SJSA1 (cell line): ENCODE data around the gene ATG13. TPM values are rescaled to one million over a fixed set of nuclear protein-coding genes. Genes with fewer than 3 reads are reported as not detected.

Experiments
- DNase-seq, 2 experiments: peaks; one replicate each; pipeline ENCODE4 v3.0.0-alpha.2; 2015 to 2020; ENCODE audit warnings: low spot score in 2 of 2, low read depth in 1 of 2
- H3K27ac ChIP-seq: fragments of 250-450 bp; sonication (Bioruptor Pico); 2 replicates; pipeline ENCODE4 v1.5.1; 2020; ENCODE audit warnings: mild to moderate bottlenecking, moderate library complexity
- H3K27me3 ChIP-seq: fragments of 250-450 bp; sonication (Bioruptor Pico); replicated peaks from 2 replicates; pipeline ENCODE4 v1.5.1; 2020; ENCODE audit warnings: mild to moderate bottlenecking, moderate library complexity
- H3K36me3 ChIP-seq: fragments of 250-450 bp; sonication (Bioruptor Pico); 2 replicates; pipeline ENCODE4 v1.5.1; 2020; ENCODE audit warnings: mild to moderate bottlenecking
- H3K4me1 ChIP-seq: fragments of 250-450 bp; sonication (Bioruptor Pico); replicated peaks from 2 replicates; pipeline ENCODE4 v1.6.1; 2021; ENCODE audit warnings: mild to moderate bottlenecking
- H3K4me3 ChIP-seq: fragments of 250-450 bp; sonication (Bioruptor Pico); 2 replicates; pipeline ENCODE4 v1.5.1; 2020; ENCODE audit warnings: mild to moderate bottlenecking
- H3K9me3 ChIP-seq: fragments of 250-450 bp; sonication (Bioruptor Pico); replicated peaks from 2 replicates; pipeline ENCODE4 v1.5.1; 2020; ENCODE audit warnings: mild to moderate bottlenecking
- total RNA-seq: library from RNA; depleted of rRNA; stranded (reverse); fragments of >200 nt; shearing (Covaris generic); gene quantifications from 2 replicates; pipeline ENCODE4 v1.2.3, GENCODE V29; 2014

ATG13 gene
- total RNA-seq, 1 experiment from 2014 or later = 44.4 TPM

- Histone ChIP-seq H3K4me1 (peaks cover 12% of the 10 kb centered on the region), H3K9me3 (no peaks in the 10 kb centered on the region), H3K36me3 (peaks cover 5% of the 10 kb centered on the region; the same call in 1 of the 2 replicates), H3K27ac (peak overlapping the region; percentile 99), H3K27me3 (no peaks in the 10 kb centered on the region), H3K4me3 (peak overlapping the region; percentile 72)
- no peak for DNase-seq
Measured at GRCh38 chr11:46617972-46618314, 590 bp downstream of the ATG13 start.

- Histone ChIP-seq H3K36me3 (peaks cover 5% of the 10 kb centered on the region; the same call in 1 of the 2 replicates), H3K4me1 (peaks cover 12% of the 10 kb centered on the region), H3K27me3 (no peaks in the 10 kb centered on the region), H3K4me3 (no peak overlapping the region), H3K27ac (no peak overlapping the region), H3K9me3 (no peaks in the 10 kb centered on the region)
- no peak for DNase-seq
Measured at GRCh38 chr11:46618837-46619236, 1.5 kb downstream of the ATG13 start.

- no peaks in the 10 kb centered on the region for H3K27me3 ChIP-seq
- no peak overlapping the region for H3K27ac ChIP-seq
- H3K36me3 ChIP-seq = peaks cover 17% of the 10 kb centered on the region; the same call in 1 of the 2 replicates
- H3K4me1 ChIP-seq = no peaks in the 10 kb centered on the region
- H3K4me3 ChIP-seq = no peak overlapping the region
- no peaks in the 10 kb centered on the region for H3K9me3 ChIP-seq
- no peak for DNase-seq
Measured at GRCh38 chr11:46625406-46625805, 8.1 kb downstream of the ATG13 start.

- Histone ChIP-seq H3K36me3 (peaks cover 17% of the 10 kb centered on the region; the same call in 1 of the 2 replicates), H3K4me3 (no peak overlapping the region)
- DNase-seq = no peak
Measured at GRCh38 chr11:46628961-46629360, 11.6 kb downstream of the ATG13 start.

GRCh38 chr11:46630237-46630636, 12.9 kb downstream of the ATG13 start:
- Histone ChIP-seq H3K27ac (no peak overlapping the region), H3K27me3 (no peaks in the 10 kb centered on the region), H3K4me3 (no peak overlapping the region), H3K4me1 (no peaks in the 10 kb centered on the region), H3K9me3 (no peaks in the 10 kb centered on the region), H3K36me3 (peaks cover 17% of the 10 kb centered on the region; the same call in 1 of the 2 replicates)
- no peak for DNase-seq

More at GRCh38 chr11:46628961-46629360, 11.6 kb downstream of the ATG13 start:
- Histone ChIP-seq H3K27me3 (no peaks in the 10 kb centered on the region), H3K4me1 (no peaks in the 10 kb centered on the region), H3K27ac (no peak overlapping the region), H3K9me3 (no peaks in the 10 kb centered on the region)

- no peaks in the 10 kb centered on the region for H3K4me1 ChIP-seq
- peaks cover 8% of the 10 kb centered on the region; the same call in 1 of the 2 replicates for H3K36me3 ChIP-seq
- no peaks in the 10 kb centered on the region for H3K27me3 ChIP-seq
- H3K27ac ChIP-seq = no peak overlapping the region
- no peak overlapping the region for H3K4me3 ChIP-seq
- H3K9me3 ChIP-seq = no peaks in the 10 kb centered on the region
- DNase-seq = no peak
Measured at GRCh38 chr11:46631676-46632075, 14.3 kb downstream of the ATG13 start.

- Histone ChIP-seq H3K4me3 (no peak overlapping the region), H3K9me3 (no peaks in the 10 kb centered on the region), H3K27me3 (no peaks in the 10 kb centered on the region), H3K36me3 (peaks cover 8% of the 10 kb centered on the region; the same call in 1 of the 2 replicates), H3K4me1 (no peaks in the 10 kb centered on the region), H3K27ac (no peak overlapping the region)
- DNase-seq = no peak
Measured at GRCh38 chr11:46632502-46632901, 15.1 kb downstream of the ATG13 start.

GRCh38 chr11:46633291-46634217, 16.2 kb downstream of the ATG13 start:
- Histone ChIP-seq H3K4me3 (no peak overlapping the region), H3K4me1 (no peaks in the 10 kb centered on the region), H3K9me3 (no peaks in the 10 kb centered on the region), H3K36me3 (peaks cover 8% of the 10 kb centered on the region), H3K27me3 (no peaks in the 10 kb centered on the region), H3K27ac (no peak overlapping the region)
- DNase-seq = no peak

GRCh38 chr11:46635557-46636139, 18.3 kb downstream of the ATG13 start:
- DNase-seq = no peak
- Histone ChIP-seq H3K4me1 (no peaks in the 10 kb centered on the region), H3K36me3 (peaks cover 8% of the 10 kb centered on the region), H3K4me3 (no peak overlapping the region), H3K9me3 (no peaks in the 10 kb centered on the region), H3K27ac (no peak overlapping the region), H3K27me3 (no peaks in the 10 kb centered on the region)

- Histone ChIP-seq H3K4me3 (no peak overlapping the region), H3K27me3 (no peaks in the 10 kb centered on the region), H3K9me3 (no peaks in the 10 kb centered on the region), H3K36me3 (peaks cover 4% of the 10 kb centered on the region), H3K27ac (no peak overlapping the region), H3K4me1 (no peaks in the 10 kb centered on the region)
- no peak for DNase-seq
Measured at GRCh38 chr11:46637546-46637945, 20.2 kb downstream of the ATG13 start.

- H3K9me3 ChIP-seq = no peaks in the 10 kb centered on the region
- H3K27me3 ChIP-seq = no peaks in the 10 kb centered on the region
- no peak for DNase-seq
- H3K36me3 ChIP-seq = peaks cover 3% of the 10 kb centered on the region; the same call in 1 of the 2 replicates
- H3K4me1 ChIP-seq = no peaks in the 10 kb centered on the region
- H3K27ac ChIP-seq = no peak overlapping the region
- H3K4me3 ChIP-seq = no peak overlapping the region
Measured at GRCh38 chr11:46639197-46639839, 22.0 kb downstream of the ATG13 start.

- Histone ChIP-seq H3K36me3 (peaks cover 3% of the 10 kb centered on the region; the same call in 1 of the 2 replicates), H3K4me3 (no peak overlapping the region), H3K27ac (no peak overlapping the region), H3K4me1 (no peaks in the 10 kb centered on the region), H3K9me3 (no peaks in the 10 kb centered on the region), H3K27me3 (no peaks in the 10 kb centered on the region)
- no peak for DNase-seq
Measured at GRCh38 chr11:46640036-46640788, 22.9 kb downstream of the ATG13 start.

GRCh38 chr11:46641639-46642038, 24.3 kb downstream of the ATG13 start:
- no peaks in the 10 kb centered on the region for H3K27me3 ChIP-seq
- no peak for DNase-seq
- H3K36me3 ChIP-seq = peaks cover 10% of the 10 kb centered on the region
- H3K4me3 ChIP-seq = no peak overlapping the region
- H3K9me3 ChIP-seq = no peaks in the 10 kb centered on the region
- H3K4me1 ChIP-seq = no peaks in the 10 kb centered on the region
- no peak overlapping the region for H3K27ac ChIP-seq
